HL-60/S4 treated with phorbol 12-myristate 13-acetate at 8.2 ng/mL for 4 days and 3 days (cell line): ENCODE results near the gene MCTP2.

Experiments used
- in situ Hi-C: fragments of 300-500 bp; cut with MboI; formaldehyde crosslinking; loops from 2 replicates; pipeline ENCODE4 v1.15.0; 2022; ENCODE audit warnings: low sequenced_read_pairs

Gene MCTP2

GRCh38 chr15:94351031-94351535 lies 119.7 kb downstream of the MCTP2 start:
- in situ Hi-C loops = no loop called here

GRCh38 chr15:94352636-94353487 lies 121.5 kb downstream of the MCTP2 start:
- in situ Hi-C loops = no loop called here

GRCh38 chr15:94353488-94353820 lies 122.1 kb downstream of the MCTP2 start:
- in situ Hi-C loops = no loop called here

GRCh38 chr15:94354655-94355054 lies 123.3 kb downstream of the MCTP2 start:
- in situ Hi-C loops = no loop called here

DNA sequence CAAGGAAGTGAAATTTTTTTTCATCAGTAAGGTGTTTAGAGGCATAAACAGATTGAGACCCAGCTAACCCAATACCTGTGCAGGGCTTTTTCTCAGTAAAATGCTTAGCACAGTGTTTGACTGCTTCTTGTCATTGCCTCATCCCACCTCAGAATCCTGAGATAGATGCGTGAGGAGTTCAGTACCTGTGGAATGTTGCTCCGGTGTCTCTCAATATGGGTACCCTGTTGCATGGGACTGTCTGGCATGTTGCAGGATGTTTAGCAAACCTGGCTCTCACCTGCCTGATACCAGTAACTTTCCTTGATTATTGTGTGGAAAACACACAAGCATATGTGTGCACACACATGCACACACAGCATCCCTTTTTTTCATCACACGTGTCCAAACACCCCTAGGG lies 128.4 kb downstream of the MCTP2 start:
- in situ Hi-C loops = no loop called here

GRCh38 chr15:94360251-94360685 lies 128.9 kb downstream of the MCTP2 start:
- in situ Hi-C loops = no loop called here

DNA sequence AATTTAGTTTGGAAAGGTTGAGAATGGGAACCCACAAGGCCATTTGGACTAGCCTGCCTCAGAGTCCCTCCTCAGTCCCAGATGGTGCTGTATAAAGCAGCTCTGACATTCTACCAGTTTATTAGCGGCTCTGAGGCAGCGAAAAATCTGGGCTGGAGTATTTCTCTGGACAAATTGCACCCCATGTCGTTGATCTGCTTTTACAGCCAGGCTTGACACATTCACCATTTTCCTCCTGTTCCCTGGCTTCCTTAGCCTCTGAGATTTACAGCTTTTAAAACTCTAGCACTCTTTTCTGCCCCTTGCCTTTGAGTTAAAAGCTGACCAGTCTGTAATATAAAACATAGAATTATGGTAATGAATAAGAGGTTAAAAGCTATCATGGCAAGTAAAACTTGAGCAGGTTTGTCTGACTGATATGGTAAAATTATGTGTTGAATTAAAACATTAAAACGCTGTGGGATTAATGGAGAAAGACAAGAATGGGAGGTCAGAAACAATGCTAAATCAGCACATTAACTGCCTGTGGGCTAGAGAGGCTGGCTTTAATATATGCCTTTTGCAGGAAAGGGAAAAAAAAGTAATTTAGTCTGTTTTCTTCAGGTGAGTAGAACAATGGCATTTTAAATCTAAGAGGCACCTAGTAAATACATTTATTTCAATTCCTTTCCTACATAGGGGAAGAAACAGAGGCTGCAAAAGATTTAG lies 131.2 kb downstream of the MCTP2 start:
- in situ Hi-C loops = no loop called here

GRCh38 chr15:94363382-94363781 lies 132.0 kb downstream of the MCTP2 start:
- in situ Hi-C loops = no loop called here

DNA sequence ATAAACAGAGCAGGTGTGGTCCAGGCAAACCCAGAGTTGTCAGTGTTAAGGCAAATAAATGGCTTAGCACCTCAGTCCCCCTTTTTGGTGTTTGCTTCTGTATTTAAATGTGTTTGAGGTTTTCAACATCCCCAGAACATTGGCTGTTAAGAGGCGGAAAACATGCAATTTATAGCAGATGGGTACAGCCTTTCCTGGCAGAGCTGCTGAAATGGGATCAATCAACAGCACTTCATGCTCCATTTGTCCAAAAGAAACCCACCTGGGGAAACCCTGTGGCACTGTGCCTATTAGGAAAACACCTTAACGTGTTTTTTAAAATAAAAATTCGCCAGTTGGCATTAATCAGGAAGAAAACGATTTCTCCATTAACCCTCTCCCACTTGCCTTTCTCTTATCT lies 135.4 kb downstream of the MCTP2 start:
- in situ Hi-C loops = no loop called here

GRCh38 chr15:94367726-94368535 lies 136.6 kb downstream of the MCTP2 start:
- in situ Hi-C loops = no loop called here

- in situ Hi-C loops = no loop called here
Measured at GRCh38 chr15:94370206-94370935, 139.0 kb downstream of the MCTP2 start.

DNA sequence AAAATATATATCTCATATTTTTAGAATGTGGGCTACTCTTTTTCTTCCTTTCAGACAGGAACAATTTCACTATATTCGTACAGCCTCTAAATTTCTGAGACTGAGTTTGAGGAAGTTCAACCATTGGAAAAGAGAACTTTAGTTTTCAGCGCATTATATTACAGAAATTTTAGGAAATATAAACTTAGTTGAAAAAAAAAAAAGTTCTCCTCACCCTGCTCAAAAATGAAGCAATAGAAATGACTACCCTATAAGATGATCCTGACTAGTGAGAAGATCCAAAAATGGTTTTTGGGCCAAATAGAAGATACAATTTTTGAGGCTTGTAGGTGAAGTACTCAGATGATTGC lies 139.6 kb downstream of the MCTP2 start:
- in situ Hi-C loops = no loop called here

DNA sequence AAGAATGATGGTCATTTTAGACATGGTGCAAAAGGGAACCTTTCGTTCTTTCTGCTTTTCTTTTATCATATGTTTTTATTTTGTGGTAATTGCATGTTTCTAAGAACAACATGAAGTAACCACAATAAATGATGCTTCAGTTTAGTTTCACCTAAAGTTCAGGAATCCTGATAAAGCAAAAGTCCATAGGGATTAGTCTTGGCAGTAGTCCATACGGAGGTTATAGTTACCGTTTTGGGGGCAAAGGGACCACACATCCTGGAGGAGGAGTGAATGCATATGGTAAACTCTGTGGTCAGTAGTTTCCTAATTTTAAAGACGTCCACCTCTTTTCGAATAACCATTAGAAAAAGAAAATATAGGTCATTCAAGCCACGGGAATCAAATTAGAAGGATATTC lies 141.5 kb downstream of the MCTP2 start:
- in situ Hi-C loops = no loop called here

DNA sequence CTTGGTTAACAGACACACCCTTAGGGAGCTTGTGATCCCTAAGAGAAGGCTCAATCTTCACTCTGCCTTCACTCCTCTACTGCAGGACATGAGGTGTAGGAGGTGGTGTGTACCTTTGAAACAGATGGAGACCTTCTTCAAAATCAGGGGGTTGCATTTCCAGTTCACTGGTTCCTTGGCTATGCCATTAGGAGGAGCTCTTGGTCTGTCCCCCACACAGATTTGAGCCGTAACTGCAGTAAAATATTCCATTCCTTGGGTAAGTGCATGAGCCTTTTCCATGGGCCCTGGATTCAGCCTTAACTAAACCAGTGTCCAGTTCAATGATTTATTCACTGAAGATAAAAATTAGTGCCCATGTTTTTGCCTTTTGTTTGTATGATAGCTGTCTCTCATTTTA lies 144.6 kb downstream of the MCTP2 start:
- in situ Hi-C loops = no loop called here

DNA sequence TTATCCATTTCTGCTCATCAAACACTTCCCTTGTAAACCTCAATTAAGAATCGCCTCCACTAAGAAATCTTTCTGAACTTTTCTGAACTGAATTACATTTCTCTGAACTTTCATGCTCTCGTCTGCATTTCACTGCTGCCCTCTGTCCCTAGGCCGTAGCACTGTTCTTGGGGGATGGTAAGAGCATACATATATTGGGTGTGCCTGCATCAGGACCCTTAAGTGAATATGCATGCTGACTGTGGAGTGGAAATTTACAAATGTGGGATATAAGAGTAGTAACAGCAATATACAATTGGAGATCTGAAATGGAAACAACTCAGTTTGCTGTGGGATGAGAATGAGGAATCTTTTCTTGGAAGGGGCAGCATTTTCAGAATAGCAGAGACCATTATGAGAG lies 148.6 kb downstream of the MCTP2 start:
- in situ Hi-C loops = no loop called here

GRCh38 chr15:94380798-94381197 lies 149.4 kb downstream of the MCTP2 start:
- in situ Hi-C loops = no loop called here

DNA sequence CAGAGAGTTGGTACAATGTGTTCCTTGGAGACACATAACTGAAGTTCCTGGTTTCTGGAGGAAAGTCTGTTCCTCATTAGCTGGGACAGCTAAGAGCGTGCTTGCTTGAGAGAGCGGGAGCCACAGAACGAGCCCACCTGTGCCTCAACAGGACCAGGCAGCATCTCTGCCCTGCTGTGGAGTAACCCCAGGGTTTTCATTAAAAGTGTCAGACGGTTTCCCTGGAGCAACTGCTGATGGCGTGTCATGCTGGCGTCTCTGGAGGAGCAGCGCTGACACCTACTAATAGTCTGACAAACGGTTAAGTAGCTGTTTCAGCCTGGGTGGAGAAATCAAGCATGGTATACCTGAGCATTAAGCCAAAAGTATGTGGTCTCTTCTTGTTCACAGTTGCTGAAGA lies 150.0 kb downstream of the MCTP2 start:
- in situ Hi-C loops = no loop called here

- in situ Hi-C loops = no loop called here
Measured at GRCh38 chr15:94383041-94383440, 151.7 kb downstream of the MCTP2 start.

GRCh38 chr15:94383706-94384105 lies 152.3 kb downstream of the MCTP2 start:
- in situ Hi-C loops = no loop called here

DNA sequence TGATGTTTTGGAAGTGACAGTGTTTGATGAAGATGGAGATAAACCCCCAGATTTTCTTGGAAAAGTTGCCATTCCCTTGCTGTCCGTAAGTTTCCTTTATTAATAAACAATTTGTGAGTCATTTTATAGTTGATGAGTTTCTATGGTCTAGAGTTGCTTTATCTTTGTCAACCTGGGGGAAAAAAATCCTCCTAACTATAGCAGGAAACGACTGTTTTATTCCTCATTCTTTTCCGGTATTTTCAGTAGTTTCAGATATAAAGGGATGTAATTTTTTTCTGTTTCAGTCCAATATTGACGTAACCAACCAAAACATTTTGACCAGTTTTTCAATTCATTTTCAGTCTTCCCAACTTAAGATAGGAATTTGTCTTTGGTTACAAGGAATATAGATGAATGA lies 154.1 kb downstream of the MCTP2 start:
- in situ Hi-C loops = no loop called here

GRCh38 chr15:94386351-94386750 lies 155.0 kb downstream of the MCTP2 start:
- in situ Hi-C loops = no loop called here
